Retinal pigment epithelial cell (primary cell): Measurements from ENCODE around the gene FIZ1.

Experiments used
- DNase-seq: peaks from one replicate; pipeline ENCODE4 v3.0.0-alpha.2; 2010; ENCODE audit warnings: low read depth
- H3K4me3 ChIP-seq: 2 replicates; pipeline ENCODE4 v1.5.1; 2011; ENCODE audit warnings: mild to moderate bottlenecking, low read length, control low read depth, moderate library complexity
- CTCF ChIP-seq: conservative IDR thresholded peaks from 2 replicates; pipeline ENCODE4 v1.5.1; 2011; ENCODE audit warnings: low read depth, low read length, control low read depth, inconsistent platforms

The FIZ1 gene

DNA sequence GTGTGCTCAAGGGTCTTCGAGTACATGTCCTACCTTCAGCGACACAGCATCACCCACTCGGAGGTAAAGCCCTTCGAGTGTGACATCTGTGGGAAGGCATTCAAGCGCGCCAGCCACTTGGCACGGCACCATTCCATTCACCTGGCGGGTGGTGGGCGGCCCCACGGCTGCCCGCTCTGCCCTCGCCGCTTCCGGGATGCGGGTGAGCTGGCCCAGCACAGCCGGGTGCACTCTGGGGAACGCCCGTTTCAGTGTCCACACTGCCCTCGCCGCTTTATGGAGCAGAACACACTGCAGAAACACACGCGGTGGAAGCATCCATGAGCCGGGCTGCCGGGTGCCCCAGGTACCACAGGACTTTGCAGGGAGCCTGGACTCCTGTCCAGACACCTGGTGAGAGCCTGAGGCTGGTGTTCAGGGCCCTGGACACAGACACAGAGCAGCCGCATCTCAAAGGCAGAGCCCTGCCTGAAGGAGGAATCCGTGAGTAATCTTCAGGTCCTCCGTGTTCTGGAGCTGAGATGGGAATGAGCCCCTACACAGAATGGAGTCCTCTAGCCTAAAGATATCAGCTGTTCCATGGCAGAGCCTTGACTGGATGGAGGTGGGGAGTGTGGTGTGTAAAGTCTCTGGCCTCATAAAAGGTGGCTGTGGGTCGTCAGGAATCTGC is 45.7 kb upstream of the FIZ1 start:
- DNase-seq, result no peak
- no peak for TF ChIP-seq CTCF
- H3K4me3 ChIP-seq, result peak overlapping the region; percentile 79

DNA sequence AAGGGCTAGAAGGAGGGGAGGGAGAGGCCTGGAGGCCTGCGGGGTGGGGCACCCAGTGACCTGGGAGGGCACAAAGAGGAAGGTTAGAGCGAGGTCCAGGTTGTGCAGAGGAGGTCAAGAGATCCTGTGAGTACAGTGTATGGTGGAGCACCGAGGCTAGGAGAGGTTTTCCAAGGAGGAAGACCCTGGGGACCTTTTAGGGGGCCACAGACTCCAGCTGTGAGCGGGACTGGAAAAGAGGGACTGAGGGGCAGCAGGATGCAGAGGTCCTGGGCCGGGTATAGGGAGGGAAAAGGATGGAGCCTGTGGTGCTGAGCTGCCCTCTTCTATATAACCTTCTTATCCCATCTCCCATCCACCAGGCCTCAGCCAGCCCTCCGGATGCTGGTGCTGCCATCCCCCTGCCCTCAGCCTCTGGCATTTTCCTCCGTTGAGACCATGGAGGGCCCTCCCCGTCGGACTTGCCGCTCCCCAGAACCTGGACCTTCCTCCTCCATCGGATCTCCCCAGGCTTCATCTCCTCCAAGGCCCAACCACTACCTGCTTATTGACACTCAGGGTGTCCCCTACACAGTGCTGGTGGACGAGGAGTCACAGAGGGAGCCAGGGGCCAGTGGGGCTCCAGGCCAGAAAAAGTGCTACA is 45.0 kb upstream of the FIZ1 start:
- no peak for TF ChIP-seq CTCF
- H3K4me3 ChIP-seq, result peak overlapping the region; percentile 79
- no peak for DNase-seq

GRCh38 chr19:55643887-55644176 is 44.5 kb upstream of the FIZ1 start:
- peak overlapping the region; percentile 79 for H3K4me3 ChIP-seq
- DNase-seq, result no peak
- no peak for TF ChIP-seq CTCF

DNA sequence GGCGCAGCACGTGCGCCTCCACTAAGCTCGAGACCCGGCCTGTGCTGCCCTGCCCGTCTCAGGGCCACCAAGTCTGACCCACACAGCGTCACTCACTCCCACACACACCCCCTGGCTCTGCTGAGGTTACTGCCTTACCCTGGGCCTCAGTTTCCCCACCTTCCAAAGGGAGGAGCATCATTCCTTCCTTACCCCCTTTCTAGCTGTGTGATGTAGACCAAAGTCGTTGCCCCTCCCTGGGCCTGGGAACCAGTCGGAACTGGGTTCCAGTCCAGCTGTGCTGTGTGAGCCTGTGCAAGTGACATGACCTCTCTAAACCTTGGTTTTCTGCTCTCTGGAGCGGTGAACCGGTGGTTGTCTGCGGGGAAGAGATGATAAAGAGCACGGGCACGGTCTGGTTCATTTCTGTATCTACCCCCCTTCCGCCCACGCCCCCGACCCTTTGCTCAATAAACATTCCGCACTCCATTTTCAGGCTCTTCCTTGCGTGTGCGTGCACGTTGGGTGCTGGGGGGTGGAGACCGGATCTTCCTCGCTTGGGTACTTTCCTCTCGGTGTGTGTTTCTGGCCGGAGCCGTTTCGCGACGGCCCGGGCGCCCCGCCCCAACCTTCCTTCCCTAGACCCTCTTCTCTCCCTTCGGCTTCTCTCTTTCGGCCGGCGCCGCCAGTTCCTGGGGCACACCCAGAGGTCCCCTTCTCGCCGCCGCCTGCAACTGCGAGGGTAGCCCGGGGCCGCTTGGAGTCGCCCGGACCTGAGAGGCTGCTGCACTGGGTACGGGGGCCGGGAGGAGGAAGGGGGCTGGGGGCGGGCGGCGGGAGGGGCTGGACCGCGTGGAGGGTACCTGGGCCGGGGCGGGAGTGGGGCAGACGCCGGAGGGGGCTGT is 43.9 kb upstream of the FIZ1 start, which contains the start of gene ZNF581:
Gene ZNF581, plus strand, starts transcription at position 647 of the 884 bp plus-strand sequence. CDS start 923 bp downstream, outside the sequence.
- peak within 1 kb of the TSS; percentile 79 for H3K4me3 ChIP-seq
- TF ChIP-seq CTCF, result no peak
- no peak for DNase-seq

GRCh38 chr19:55642153-55643002 is 43.1 kb upstream of the FIZ1 start:
- no peak for DNase-seq
- no peak for TF ChIP-seq CTCF
- peak overlapping the region; percentile 79 for H3K4me3 ChIP-seq

DNA sequence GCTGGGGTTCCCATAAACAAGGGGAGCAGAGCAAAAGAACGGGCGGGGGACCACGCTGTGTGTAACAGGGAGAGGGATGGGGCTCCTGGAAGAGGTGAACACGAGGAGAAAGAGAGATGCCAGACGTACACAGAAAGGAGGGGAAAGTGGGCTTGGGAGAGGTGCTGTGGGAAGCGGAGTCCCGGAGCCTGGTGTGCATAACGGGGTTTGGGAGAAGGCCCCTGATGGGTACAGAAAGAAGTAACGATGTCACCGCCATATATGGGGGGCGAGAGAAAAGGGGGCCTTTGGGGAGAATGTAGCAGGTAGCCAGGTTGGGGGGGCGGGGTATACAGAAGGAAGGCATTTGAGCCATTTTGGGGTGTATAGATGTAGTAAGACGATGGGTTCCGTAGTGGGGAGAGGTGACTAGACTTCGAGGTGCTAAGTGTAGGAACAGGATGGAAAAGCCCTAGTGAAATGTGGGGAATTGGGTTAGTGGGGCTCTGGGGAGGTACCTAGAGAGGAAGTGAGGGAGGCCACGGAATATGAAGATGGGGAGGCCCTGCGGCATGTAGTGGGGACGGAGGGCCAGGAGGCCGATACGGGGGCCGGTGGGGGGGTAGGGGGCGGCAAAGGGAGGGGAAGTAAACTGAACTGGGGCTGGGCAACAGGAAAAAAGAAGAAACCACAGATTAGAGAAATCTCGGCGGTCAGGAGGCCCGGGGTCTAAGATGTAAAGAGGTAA is 42.3 kb upstream of the FIZ1 start:
- H3K4me3 ChIP-seq, result peak overlapping the region; percentile 76
- no peak for DNase-seq
- TF ChIP-seq CTCF, result no peak
